ENCODE measurements around the gene UBE2E1.

The UBE2E1 gene

GRCh38 chr3:23817508-23818223, 11.9 kb downstream of the UBE2E1 start:
- TF ChIP-seq CTCF (IDR thresholded peaks at IDR 0.05; ENCODE audit: low read depth, low read length), result no peak
- no peak for DNase-seq (ENCODE audit: low read depth in 2 of 2)
- no peak overlapping the region for H3K4me3 ChIP-seq (replicated peaks in 1 of 2; ENCODE audit: low read depth in 2 of 2, low read length in 2 of 2)

GRCh38 chr3:23819599-23820360, 14.0 kb downstream of the UBE2E1 start:
- TF ChIP-seq CTCF (IDR thresholded peaks at IDR 0.05; ENCODE audit: low read depth, low read length), result no peak
- DNase-seq (ENCODE audit: low read depth in 2 of 2), result no peak
- no peak overlapping the region for H3K4me3 ChIP-seq (replicated peaks in 1 of 2; ENCODE audit: low read depth in 2 of 2, low read length in 2 of 2)

- no peak overlapping the region for H3K4me3 ChIP-seq (replicated peaks in 1 of 2; ENCODE audit: low read depth in 2 of 2, low read length in 2 of 2)
- no peak for TF ChIP-seq CTCF (IDR thresholded peaks at IDR 0.05; ENCODE audit: low read depth, low read length)
- peak in 1 of 2 donors; percentile 43 for DNase-seq (ENCODE audit: low read depth in 2 of 2)
Observed at GRCh38 chr3:23820888-23821287, 15.1 kb downstream of the UBE2E1 start.

GRCh38 chr3:23821858-23822257, 16.1 kb downstream of the UBE2E1 start:
- no peak for TF ChIP-seq CTCF (IDR thresholded peaks at IDR 0.05; ENCODE audit: low read depth, low read length)
- no peak for DNase-seq (ENCODE audit: low read depth in 2 of 2)
- H3K4me3 ChIP-seq (replicated peaks in 1 of 2; ENCODE audit: low read depth in 2 of 2, low read length in 2 of 2), result no peak overlapping the region

- H3K4me3 ChIP-seq (replicated peaks in 1 of 2; ENCODE audit: low read depth in 2 of 2, low read length in 2 of 2), result no peak overlapping the region
- DNase-seq (ENCODE audit: low read depth in 2 of 2), result no peak
- TF ChIP-seq CTCF (IDR thresholded peaks at IDR 0.05; ENCODE audit: low read depth, low read length), result no peak
Observed at GRCh38 chr3:23822559-23822958, 16.8 kb downstream of the UBE2E1 start.

- no peak for TF ChIP-seq CTCF (IDR thresholded peaks at IDR 0.05; ENCODE audit: low read depth, low read length)
Observed at GRCh38 chr3:23823620-23824019, 17.9 kb downstream of the UBE2E1 start.

More at GRCh38 chr3:23823620-23824019, 17.9 kb downstream of the UBE2E1 start:
- no peak overlapping the region for H3K4me3 ChIP-seq (replicated peaks in 1 of 2; ENCODE audit: low read depth in 2 of 2, low read length in 2 of 2)
- DNase-seq (ENCODE audit: low read depth in 2 of 2), result no peak

All from cardiac fibroblast (primary cell).